ENCODE results near the gene MAP3K14.

MAP3K14 gene

GRCh38 chr17:45324336-45324735 is 7.5 kb upstream of the MAP3K14 start:
- no peaks in the 10 kb centered on the region for H3K27me3 ChIP-seq (ENCODE audit: low read depth, low read length)
- no peak overlapping the region for H3K4me3 ChIP-seq (ENCODE audit: low read length)
- no peaks in the 10 kb centered on the region for H3K36me3 ChIP-seq (replicated peaks; ENCODE audit: low read depth, low read length)
- no peaks in the 10 kb centered on the region for H4K20me1 ChIP-seq (ENCODE audit: insufficient read depth, low read length)
- H3K4me1 ChIP-seq (ENCODE audit: low read length) = peaks cover 50% of the 10 kb centered on the region
- no peak overlapping the region for H2AFZ ChIP-seq (ENCODE audit: low read depth, low read length)
- H3K4me2 ChIP-seq (ENCODE audit: low read length) = no peak overlapping the region
- H3K9me3 ChIP-seq (ENCODE audit: insufficient read depth, low read length) = no peaks in the 10 kb centered on the region
- H3K9ac ChIP-seq (ENCODE audit: low read length) = no peak overlapping the region
- H3K79me2 ChIP-seq (ENCODE audit: low read length) = no peaks in the 10 kb centered on the region
- no peak overlapping the region for H3K27ac ChIP-seq (ENCODE audit: low read length)
- TF ChIP-seq EZH2phosphoT487 (IDR thresholded peaks at IDR 0.05; ENCODE audit: low read depth) (no peak), CTCF (IDR thresholded peaks at IDR 0.05; ENCODE audit: low read depth, low read length) (no peak)

GRCh38 chr17:45322168-45322567 is 5.3 kb upstream of the MAP3K14 start:
- Histone ChIP-seq H3K4me2 (ENCODE audit: low read length) (no peak overlapping the region), H3K4me3 (ENCODE audit: low read length) (no peak overlapping the region), H3K27ac (ENCODE audit: low read length) (no peak overlapping the region), H3K36me3 (replicated peaks; ENCODE audit: low read depth, low read length) (no peaks in the 10 kb centered on the region), H3K4me1 (ENCODE audit: low read length) (peaks cover 48% of the 10 kb centered on the region), H3K9ac (ENCODE audit: low read length) (no peak overlapping the region), H4K20me1 (ENCODE audit: insufficient read depth, low read length) (no peaks in the 10 kb centered on the region), H3K79me2 (ENCODE audit: low read length) (no peaks in the 10 kb centered on the region), H3K27me3 (ENCODE audit: low read depth, low read length) (no peaks in the 10 kb centered on the region), H3K9me3 (ENCODE audit: insufficient read depth, low read length) (no peaks in the 10 kb centered on the region), H2AFZ (ENCODE audit: low read depth, low read length) (no peak overlapping the region)
- TF ChIP-seq EZH2phosphoT487 (IDR thresholded peaks at IDR 0.05; ENCODE audit: low read depth) (no peak), CTCF (IDR thresholded peaks at IDR 0.05; ENCODE audit: low read depth, low read length) (no peak)

GRCh38 chr17:45320931-45321461 is 4.2 kb upstream of the MAP3K14 start:
- Histone ChIP-seq H3K36me3 (replicated peaks; ENCODE audit: low read depth, low read length) (peaks cover 3% of the 10 kb centered on the region), H3K9me3 (ENCODE audit: insufficient read depth, low read length) (no peaks in the 10 kb centered on the region), H3K79me2 (ENCODE audit: low read length) (peaks cover 9% of the 10 kb centered on the region), H2AFZ (ENCODE audit: low read depth, low read length) (no peak overlapping the region), H3K27ac (ENCODE audit: low read length) (no peak overlapping the region), H3K9ac (ENCODE audit: low read length) (no peak overlapping the region), H3K27me3 (ENCODE audit: low read depth, low read length) (no peaks in the 10 kb centered on the region), H3K4me2 (ENCODE audit: low read length) (no peak overlapping the region), H3K4me1 (ENCODE audit: low read length) (peaks cover 38% of the 10 kb centered on the region), H4K20me1 (ENCODE audit: insufficient read depth, low read length) (no peaks in the 10 kb centered on the region), H3K4me3 (ENCODE audit: low read length) (no peak overlapping the region)
- TF ChIP-seq EZH2phosphoT487 (IDR thresholded peaks at IDR 0.05; ENCODE audit: low read depth) (no peak), CTCF (IDR thresholded peaks at IDR 0.05; ENCODE audit: low read depth, low read length) (no peak)

- H3K4me2 ChIP-seq (ENCODE audit: low read length) = no peak overlapping the region
- H3K4me1 ChIP-seq (ENCODE audit: low read length) = peaks cover 38% of the 10 kb centered on the region
- no peak overlapping the region for H3K9ac ChIP-seq (ENCODE audit: low read length)
- H3K79me2 ChIP-seq (ENCODE audit: low read length) = peaks cover 14% of the 10 kb centered on the region
- H3K27ac ChIP-seq (ENCODE audit: low read length) = no peak overlapping the region
- H4K20me1 ChIP-seq (ENCODE audit: insufficient read depth, low read length) = no peaks in the 10 kb centered on the region
- peaks cover 9% of the 10 kb centered on the region for H3K36me3 ChIP-seq (replicated peaks; ENCODE audit: low read depth, low read length)
- no peak overlapping the region for H3K4me3 ChIP-seq (ENCODE audit: low read length)
- no peaks in the 10 kb centered on the region for H3K9me3 ChIP-seq (ENCODE audit: insufficient read depth, low read length)
- no peaks in the 10 kb centered on the region for H3K27me3 ChIP-seq (ENCODE audit: low read depth, low read length)
- no peak for TF ChIP-seq EZH2phosphoT487 (IDR thresholded peaks at IDR 0.05; ENCODE audit: low read depth)
- TF ChIP-seq CTCF (IDR thresholded peaks at IDR 0.05; ENCODE audit: low read depth, low read length) = no peak
- no peak overlapping the region for H2AFZ ChIP-seq (ENCODE audit: low read depth, low read length)
Measured at GRCh38 chr17:45320349-45320930, 3.6 kb upstream of the MAP3K14 start.
